Endothelial cell of umbilical vein (primary cell): ENCODE data around the gene PTPMT1. TPM values are rescaled to one million over a fixed set of nuclear protein-coding genes. Genes with fewer than 3 reads are reported as not detected.

ENCODE experiments used
- BruUV-seq: library from RNA; stranded (reverse); fragments of 400-500 nt; replicated peaks from 2 replicates; lab custom pipeline; 2021; lab: Mats Ljungman, UMichigan
- CTCF ChIA-PET: fragments of 300-600, 350-600 bp; sonication (Branson Sonifier 250); formaldehyde crosslinking; loops from one replicate; lab custom pipeline; 2021; ENCODE audit warnings: antibody characterized with exemption, inconsistent platforms; lab: Charles Lee
- POLR2A ChIA-PET: fragments of 300-600, 350-600 bp; sonication (Branson Sonifier 250); formaldehyde crosslinking; loops from one replicate; lab custom pipeline; 2021; ENCODE audit warnings: antibody characterized with exemption, inconsistent platforms; lab: Charles Lee
- DNase-seq: peaks from one replicate; pipeline ENCODE4 v3.0.0-alpha.2; 2011; ENCODE audit warnings: low read depth, low spot score
- FAIRE-seq: peaks from 2 replicates; lab custom pipeline; 2011; peaks lifted over from hg19 to GRCh38; lab: Jason Lieb, UNC
- H2AFZ ChIP-seq: 2 replicates; pipeline ENCODE4 v1.6.0; 2012; ENCODE audit warnings: low read depth, low read length, control low read depth, inconsistent platforms
- H3K27ac ChIP-seq: 2 replicates; pipeline ENCODE4 v1.5.1; 2011; ENCODE audit warnings: low read depth, mild to moderate bottlenecking, control low read depth, low read length, moderate library complexity; ENCODE audit not compliant: insufficient read depth
- H3K27me3 ChIP-seq, 2 experiments: 2 replicates each; pipeline versions ENCODE4 v1.6.0 to v1.6.1; 2011; ENCODE audit warnings: low read length in 2 of 2, mixed read lengths in 1 of 2; ENCODE audit not compliant: control insufficient read depth in 2 of 2, insufficient read depth in 2 of 2
- H3K36me3 ChIP-seq, 2 experiments: 2 replicates in 1 of 2; 3 replicates in 1 of 2; pipeline ENCODE4 v1.5.1; 2011; ENCODE audit warnings: low read length in 2 of 2, mild to moderate bottlenecking in 1 of 2, moderate library complexity in 1 of 2; ENCODE audit not compliant: control insufficient read depth in 2 of 2, insufficient read depth in 2 of 2; ENCODE audit errors: extremely low read depth in 1 of 2
- H3K4me1 ChIP-seq: 3 replicates; pipeline ENCODE4 v1.5.1; 2011; ENCODE audit warnings: mild to moderate bottlenecking, low read length; ENCODE audit not compliant: control insufficient read depth, insufficient read depth; ENCODE audit errors: extremely low read depth
- H3K4me2 ChIP-seq: 2 replicates; pipeline ENCODE4 v1.6.1; 2011; ENCODE audit warnings: low read length, control low read depth, mixed read lengths; ENCODE audit not compliant: insufficient read depth
- H3K4me3 ChIP-seq, 3 experiments: fragments of 200-600 bp in 1 of 3; sonication (generic), shearing (Covaris generic) in 1 of 3; replicated peaks in 1 of 3; 2 replicates each; pipeline ENCODE4 v1.5.1; 2011 to 2016; ENCODE audit warnings: control low read depth in 3 of 3, low read length in 3 of 3, mild to moderate bottlenecking in 2 of 3, inconsistent platforms in 1 of 3, low read depth in 1 of 3, moderate library complexity in 1 of 3; ENCODE audit not compliant: insufficient read depth in 1 of 3
- H3K79me2 ChIP-seq: 2 replicates; pipeline ENCODE4 v1.6.0; 2012; ENCODE audit warnings: low read length, inconsistent platforms; ENCODE audit not compliant: control insufficient read depth, insufficient read depth
- H3K9ac ChIP-seq: replicated peaks from 2 replicates; pipeline ENCODE3; 2011; ENCODE audit warnings: low read length, control low read depth; ENCODE audit not compliant: insufficient read depth; ENCODE audit errors: extremely low read depth
- H3K9me1 ChIP-seq: replicated peaks from 3 replicates; pipeline ENCODE4 v1.6.0; 2011; ENCODE audit warnings: mild to moderate bottlenecking, low read length; ENCODE audit not compliant: control insufficient read depth, insufficient read depth; ENCODE audit errors: extremely low read depth
- H3K9me3 ChIP-seq: replicated peaks from 2 replicates; pipeline ENCODE4 v1.5.1; 2012; ENCODE audit warnings: low read length, inconsistent platforms; ENCODE audit not compliant: control insufficient read depth, insufficient read depth
- H4K20me1 ChIP-seq: replicated peaks from 2 replicates; pipeline ENCODE3; 2011; ENCODE audit warnings: mild to moderate bottlenecking, low read length; ENCODE audit not compliant: control insufficient read depth, insufficient read depth; ENCODE audit errors: extremely low read depth
- EZH2 ChIP-seq: IDR thresholded peaks from 2 replicates; pipeline ENCODE4 v1.6.1; 2012; ENCODE audit warnings: borderline replicate concordance, low read depth, mild to moderate bottlenecking, moderate library complexity, low read length, inconsistent platforms; ENCODE audit not compliant: severe bottlenecking
- FOS ChIP-seq: IDR thresholded peaks from 2 replicates; pipeline ENCODE4 v1.6.1; 2011; ENCODE audit warnings: mild to moderate bottlenecking, low read length, moderate library complexity, borderline replicate concordance; ENCODE audit not compliant: insufficient read depth
- GATA2 ChIP-seq: IDR thresholded peaks from 2 replicates; pipeline ENCODE4 v1.7.0; 2011; ENCODE audit warnings: low read depth, mild to moderate bottlenecking, moderate library complexity, mixed read lengths, low read length; ENCODE audit not compliant: insufficient read length, insufficient read depth
- JUN ChIP-seq: IDR thresholded peaks from 2 replicates; pipeline ENCODE4 v1.6.1; 2011; ENCODE audit warnings: borderline replicate concordance, low read depth; ENCODE audit not compliant: insufficient read length, insufficient read depth
- MYC ChIP-seq: IDR thresholded peaks from one replicate; pipeline ENCODE4 v1.6.1; 2011; ENCODE audit warnings: mild to moderate bottlenecking, low read depth, low read length
- POLR2A ChIP-seq: IDR thresholded peaks from 2 replicates; pipeline ENCODE4 v1.6.1; 2012; ENCODE audit warnings: low read depth, mild to moderate bottlenecking, control low read depth, low read length
- POLR2AphosphoS5 ChIP-seq: IDR thresholded peaks from 2 replicates; pipeline ENCODE4 v1.6.1; 2012; ENCODE audit warnings: low read depth, mild to moderate bottlenecking, control low read depth, low read length, moderate library complexity; ENCODE audit not compliant: insufficient read depth
- dilution Hi-C: fragments of 300-500 bp; cut with MboI; formaldehyde crosslinking; loops from one replicate; pipeline ENCODE4 v1.15.0; 2019; ENCODE audit warnings: low sequenced_read_pairs; ENCODE audit not compliant: extremely low pct_ligation_motif_present
- intact Hi-C: fragments of 100-400 bp; cut with micrococcal nuclease; formaldehyde crosslinking; loops from one replicate; pipeline ENCODE4 v1.10.0; 2022
- polyA plus RNA-seq, 4 experiments: library from polyadenylated mRNA; depleted of rRNA in 3 of 4; stranded (reverse) in 3 of 4; unstranded in 1 of 4; fragments of >200 nt; gene quantifications; 2 replicates each; pipeline versions ENCODE4 v1.2.1 to v1.2.3, GENCODE V29; 2011 to 2012; ENCODE audit warnings: missing spikeins in 1 of 4
- total RNA-seq: library from RNA; stranded (reverse); gene quantifications from 2 replicates; pipeline ENCODE4 v1.2.3, GENCODE V29; 2021
- TF ChIP-seq, protein P1 (sequence below): IDR thresholded peaks from 2 replicates; pipeline ENCODE4 v1.6.1; 2011; ENCODE audit not compliant: insufficient read depth, insufficient read length
- TF ChIP-seq, protein P2 (sequence below), 2 donors: IDR thresholded peaks; 1 replicate in 1 of 2; 2 replicates in 1 of 2; pipeline ENCODE4 v1.5.1; 2011; ENCODE audit warnings: low read length in 2 of 2, mild to moderate bottlenecking in 2 of 2, moderate library complexity in 2 of 2, control low read depth in 1 of 2, inconsistent platforms in 1 of 2, low read depth in 1 of 2; ENCODE audit not compliant: insufficient read depth in 1 of 2; ENCODE audit errors: extremely low read depth in 1 of 2

Gene PTPMT1
- total and polyA plus RNA-seq, 2 donors (not counting 3 experiments of a cell fraction or from before 2014, with no cell fraction given) = 44.6 to 83.1 TPM

DNA sequence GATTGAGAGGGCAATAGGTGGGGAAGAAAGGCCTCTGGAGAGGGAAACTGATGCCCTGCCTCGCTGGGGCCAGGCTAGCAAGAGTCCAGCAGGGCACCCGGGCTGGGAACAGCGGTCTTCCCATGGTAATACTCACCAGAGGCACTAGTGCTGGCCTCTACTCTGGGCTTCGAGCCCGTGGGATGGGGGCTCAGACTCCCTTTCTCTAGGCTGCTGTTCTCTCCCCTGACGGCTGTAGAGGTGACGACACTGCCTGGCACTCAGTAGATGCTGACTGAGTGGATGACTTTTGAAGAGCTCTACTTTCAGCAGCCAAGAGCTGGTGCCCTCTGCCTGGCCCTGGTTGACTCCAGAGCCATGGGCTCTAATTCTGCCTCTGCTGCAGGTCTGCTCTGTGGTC lies 29.6 kb downstream of the PTPMT1 start:
- Histone ChIP-seq H3K4me1 (peaks cover 10% of the 10 kb centered on the region), H2AFZ (no peak overlapping the region), H4K20me1 (no peaks in the 10 kb centered on the region), H3K27ac (no peak overlapping the region), H3K27me3 (peaks cover 34 to 40% of the 10 kb centered on the region in 2 experiments), H3K36me3 (no peaks in the 10 kb centered on the region), H3K9me3 (no peaks in the 10 kb centered on the region), H3K9ac (no peak overlapping the region), H3K4me2 (no peak overlapping the region), H3K9me1 (no peaks in the 10 kb centered on the region), H3K4me3 (no peak overlapping the region), H3K79me2 (no peaks in the 10 kb centered on the region)
- BruUV-seq = no TSS peak
- intact Hi-C loops = no loop called here
- TF ChIP-seq, protein P1, sequence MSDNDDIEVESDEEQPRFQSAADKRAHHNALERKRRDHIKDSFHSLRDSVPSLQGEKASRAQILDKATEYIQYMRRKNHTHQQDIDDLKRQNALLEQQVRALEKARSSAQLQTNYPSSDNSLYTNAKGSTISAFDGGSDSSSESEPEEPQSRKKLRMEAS = no peak
- no peak for TF ChIP-seq JUN
- no peak for TF ChIP-seq POLR2A
- TF ChIP-seq POLR2AphosphoS5 = no peak
- no peak for TF ChIP-seq FOS
- no peak for TF ChIP-seq EZH2
- no peak for TF ChIP-seq MYC
- TF ChIP-seq, protein P2, sequence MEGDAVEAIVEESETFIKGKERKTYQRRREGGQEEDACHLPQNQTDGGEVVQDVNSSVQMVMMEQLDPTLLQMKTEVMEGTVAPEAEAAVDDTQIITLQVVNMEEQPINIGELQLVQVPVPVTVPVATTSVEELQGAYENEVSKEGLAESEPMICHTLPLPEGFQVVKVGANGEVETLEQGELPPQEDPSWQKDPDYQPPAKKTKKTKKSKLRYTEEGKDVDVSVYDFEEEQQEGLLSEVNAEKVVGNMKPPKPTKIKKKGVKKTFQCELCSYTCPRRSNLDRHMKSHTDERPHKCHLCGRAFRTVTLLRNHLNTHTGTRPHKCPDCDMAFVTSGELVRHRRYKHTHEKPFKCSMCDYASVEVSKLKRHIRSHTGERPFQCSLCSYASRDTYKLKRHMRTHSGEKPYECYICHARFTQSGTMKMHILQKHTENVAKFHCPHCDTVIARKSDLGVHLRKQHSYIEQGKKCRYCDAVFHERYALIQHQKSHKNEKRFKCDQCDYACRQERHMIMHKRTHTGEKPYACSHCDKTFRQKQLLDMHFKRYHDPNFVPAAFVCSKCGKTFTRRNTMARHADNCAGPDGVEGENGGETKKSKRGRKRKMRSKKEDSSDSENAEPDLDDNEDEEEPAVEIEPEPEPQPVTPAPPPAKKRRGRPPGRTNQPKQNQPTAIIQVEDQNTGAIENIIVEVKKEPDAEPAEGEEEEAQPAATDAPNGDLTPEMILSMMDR (IDR thresholded peaks at IDR 0.05; ENCODE audit: extremely low read depth in 1 of 2, insufficient read depth in 1 of 2, low read depth in 1 of 2, low read length in 2 of 2) = no peak
- no peak for TF ChIP-seq GATA2
- dilution Hi-C loops = no loop called here
- DNase-seq = no peak
- ChIA-PET CTCF (interaction anchor here (1.0 to 1.4 kb wide), 3 partner anchors 9 to 42 kb away, joined by 3 read pairs; partner anchors contain the start of genes CELF1 and FAM180B), POLR2A (interaction anchor here (0.7 to 1.8 kb wide), 2 partner anchors 11 to 25 kb away, joined by 3 to 4 read pairs; no protein-coding TSS in a partner anchor)
- FAIRE-seq = no peak
